Uterus (tissue), 2 donors: Measurements from ENCODE around the gene RPS27.
A peak's percentile ranks its signal among the peaks of the same experiment; 100 is the strongest.

ENCODE experiments used
- CTCF ChIP-seq, 4 experiments: fragments of 200-600 bp in 2 of 4; fragments of 450-650 bp in 2 of 4; sonication (generic) in 2 of 4; IDR thresholded peaks; one replicate each; pipeline ENCODE4 v1.5.1; 2016 to 2019; ENCODE audit warnings: antibody characterized with exemption in 4 of 4, mild to moderate bottlenecking in 2 of 4, moderate library complexity in 1 of 4
- POLR2A ChIP-seq, 2 donors: fragments of 450-650 bp; IDR thresholded peaks; one replicate each; pipeline ENCODE4 v1.6.1; 2016; ENCODE audit warnings: antibody characterized with exemption in 2 of 2, mild to moderate bottlenecking in 1 of 2, moderate library complexity in 1 of 2

GRCh38 chr1:153963030-153963849 is 27.3 kb upstream of the RPS27 start, which contains the start of gene SLC39A1:
- TF ChIP-seq POLR2A (IDR thresholded peaks at IDR 0.05) (peak; percentile 66 to 83), CTCF (IDR thresholded peaks at IDR 0.05) (no peak)
